Cardiac muscle cell (in vitro differentiated cells and primary cell): ENCODE measurements around the gene GDF2. TPM values are rescaled to one million over a fixed set of nuclear protein-coding genes. Genes with fewer than 3 reads are reported as not detected.

Experiments
- DNase-seq, 2 donors: peaks; one replicate each; pipeline versions ENCODE4 v3.0.0 to v3.0.0-alpha.2; 2010 to 2017; ENCODE audit warnings: low read depth in 1 of 2, low spot score in 1 of 2
- H3K27ac ChIP-seq: fragments of 200-600 bp; sonication (generic); 2 replicates; pipeline ENCODE4 v1.5.1; 2016
- H3K27me3 ChIP-seq: fragments of 200-600 bp; sonication (generic); 2 replicates; pipeline ENCODE4 v1.6.0; 2016; ENCODE audit warnings: control low read depth
- H3K36me3 ChIP-seq: fragments of 200-600 bp; sonication (generic); 2 replicates; pipeline ENCODE4 v1.5.1; 2016; ENCODE audit warnings: control low read depth
- H3K4me1 ChIP-seq: fragments of 200-600 bp; sonication (generic); 2 replicates; pipeline ENCODE4 v1.8.1; 2017; ENCODE audit warnings: low read depth, mild to moderate bottlenecking, mixed run types
- H3K4me3 ChIP-seq: fragments of 200-600 bp; sonication (generic); 2 replicates; pipeline ENCODE4 v1.5.1; 2016; ENCODE audit warnings: mild to moderate bottlenecking
- H3K9me3 ChIP-seq: fragments of 200-600 bp; sonication (generic); 2 replicates; pipeline ENCODE4 v1.5.1; 2017; ENCODE audit warnings: low read depth, mild to moderate bottlenecking, control low read depth
- CTCF ChIP-seq: IDR thresholded peaks from 2 replicates; pipeline ENCODE4 v1.5.1; 2012; ENCODE audit warnings: low read depth, mild to moderate bottlenecking, low read length
- polyA plus RNA-seq: library from polyadenylated mRNA; unstranded; fragments of >200 nt; fragmentation: Nextera tagmentation; extraction: Ambion mirVana; gene quantifications from 2 replicates; pipeline ENCODE4 v1.2.1, GENCODE V29; 2016
- total RNA-seq: library from RNA; depleted of rRNA; stranded (reverse); fragments of >200 nt; gene quantifications from 2 replicates; pipeline ENCODE4 v1.2.3, GENCODE V29; 2016

GDF2 gene
- 3.5 and 5.8 TPM in 2 replicates for total RNA-seq
- polyA plus RNA-seq = 2.6 and 4.4 TPM in 2 replicates

DNA sequence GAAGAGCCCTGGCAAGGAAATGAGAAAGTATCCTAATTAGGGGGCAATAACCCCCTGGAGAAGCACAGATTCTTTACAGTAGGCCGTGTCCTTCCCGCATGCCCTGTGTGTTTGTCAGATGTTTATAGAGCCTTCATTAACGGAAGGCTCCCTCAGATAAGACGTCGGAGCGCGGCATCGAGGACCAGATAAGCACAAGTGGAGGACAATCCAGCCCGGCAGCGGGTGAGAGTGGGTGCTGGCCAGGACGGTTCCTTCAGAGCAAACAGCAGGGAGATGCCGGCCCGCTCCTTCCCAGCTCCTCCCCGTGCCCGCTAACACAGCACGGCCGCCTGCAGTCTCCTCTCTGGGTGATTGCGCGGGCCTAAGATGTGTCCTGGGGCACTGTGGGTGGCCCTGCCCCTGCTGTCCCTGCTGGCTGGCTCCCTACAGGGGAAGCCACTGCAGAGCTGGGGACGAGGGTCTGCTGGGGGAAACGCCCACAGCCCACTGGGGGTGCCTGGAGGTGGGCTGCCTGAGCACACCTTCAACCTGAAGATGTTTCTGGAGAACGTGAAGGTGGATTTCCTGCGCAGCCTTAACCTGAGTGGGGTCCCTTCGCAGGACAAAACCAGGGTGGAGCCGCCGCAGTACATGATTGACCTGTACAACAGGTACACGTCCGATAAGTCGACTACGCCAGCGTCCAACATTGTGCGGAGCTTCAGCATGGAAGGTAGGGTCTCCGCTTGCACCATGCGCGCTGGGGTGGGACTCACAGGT, at the start of gene GDF2:
GDF2 (plus strand) TSS at position 155 of the 762 bp plus-strand sequence; CDS start at position 370, 215 bp downstream.
- H3K36me3 ChIP-seq = no peaks in the 10 kb centered on the region
- H3K27ac ChIP-seq = peak within 1 kb of the TSS; percentile 29
- H3K4me3 ChIP-seq = no peak within 1 kb of the TSS
- no peaks in the 10 kb centered on the region for H3K27me3 ChIP-seq
- DNase-seq = peak in 1 of 2 donors; percentile 30
- H3K4me1 ChIP-seq = peaks cover 50% of the 10 kb centered on the region
- no peak for TF ChIP-seq CTCF
- no peaks in the 10 kb centered on the region for H3K9me3 ChIP-seq

GRCh38 chr10:47276071-47276470, 46.2 kb upstream of the GDF2 start:
- no peaks in the 10 kb centered on the region for H3K9me3 ChIP-seq
- no peak for DNase-seq
- no peaks in the 10 kb centered on the region for H3K27me3 ChIP-seq
- no peak overlapping the region for H3K4me3 ChIP-seq
- no peaks in the 10 kb centered on the region for H3K4me1 ChIP-seq
- no peak for TF ChIP-seq CTCF
- no peak overlapping the region for H3K27ac ChIP-seq
- no peaks in the 10 kb centered on the region for H3K36me3 ChIP-seq

- H3K4me1 ChIP-seq = no peaks in the 10 kb centered on the region
- no peak overlapping the region for H3K4me3 ChIP-seq
- TF ChIP-seq CTCF = no peak
- no peaks in the 10 kb centered on the region for H3K9me3 ChIP-seq
- H3K27ac ChIP-seq = no peak overlapping the region
- no peaks in the 10 kb centered on the region for H3K27me3 ChIP-seq
- H3K36me3 ChIP-seq = no peaks in the 10 kb centered on the region
- DNase-seq = no peak
Measured at GRCh38 chr10:47276576-47277351, 45.5 kb upstream of the GDF2 start.

DNA sequence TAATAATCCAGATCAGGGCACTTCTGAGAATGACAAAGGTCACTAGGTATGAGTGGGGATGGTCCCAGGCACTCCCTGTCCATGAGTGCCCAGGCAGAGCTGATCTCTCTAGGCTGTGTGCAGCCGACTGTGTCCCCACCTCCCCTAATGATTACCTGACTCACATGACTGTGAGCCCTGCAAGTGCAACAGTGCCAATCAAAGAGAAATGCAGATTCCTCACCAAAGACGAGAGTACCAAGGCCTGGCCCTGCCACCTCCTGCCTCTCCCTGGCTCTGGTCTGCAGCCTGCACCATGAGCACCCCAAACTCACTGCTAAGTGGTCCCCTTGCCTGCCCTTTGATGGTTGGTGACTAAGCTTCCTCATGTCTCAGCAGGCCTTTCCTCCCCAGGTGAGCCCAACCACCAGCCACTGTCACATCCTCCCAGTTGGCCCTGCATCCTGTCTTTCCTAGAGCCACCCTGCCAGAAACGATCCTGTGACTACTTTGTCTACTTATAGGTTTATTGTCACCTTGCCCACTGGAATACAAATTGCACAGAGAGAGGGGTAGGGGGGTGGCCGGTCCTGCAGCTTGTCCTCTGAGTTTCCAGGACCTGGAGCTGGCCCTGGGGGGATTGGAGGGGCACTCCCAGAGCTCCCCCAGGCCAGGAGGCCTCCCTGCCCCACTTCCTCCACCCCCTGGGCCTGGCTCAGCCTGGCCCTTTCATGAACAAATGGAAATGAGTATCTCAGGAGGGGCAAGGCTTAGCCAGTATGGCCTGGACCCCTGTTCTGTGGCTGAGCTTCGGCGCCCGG, 44.7 kb upstream of the GDF2 start:
- Histone ChIP-seq H3K27ac (no peak overlapping the region), H3K4me1 (no peaks in the 10 kb centered on the region), H3K36me3 (no peaks in the 10 kb centered on the region), H3K4me3 (no peak overlapping the region), H3K9me3 (no peaks in the 10 kb centered on the region), H3K27me3 (no peaks in the 10 kb centered on the region)
- no peak for TF ChIP-seq CTCF
- no peak for DNase-seq

- Histone ChIP-seq H3K36me3 (no peaks in the 10 kb centered on the region), H3K27me3 (no peaks in the 10 kb centered on the region), H3K4me1 (no peaks in the 10 kb centered on the region), H3K4me3 (no peak overlapping the region), H3K9me3 (no peaks in the 10 kb centered on the region), H3K27ac (no peak overlapping the region)
- TF ChIP-seq CTCF = no peak
- no peak for DNase-seq
Measured at GRCh38 chr10:47278152-47278473, 44.1 kb upstream of the GDF2 start.
